OCI-LY3 (cell line): ENCODE data around the gene ADRA1B.

ENCODE experiments used
- H2AFZ ChIP-seq: fragments of 200-600, 300-600 bp; shearing (Covaris generic); 2 replicates; pipeline ENCODE4 v1.6.0; 2014; ENCODE audit warnings: antibody characterized with exemption, low read depth, low read length
- H3K27ac ChIP-seq: fragments of 200-600, 300-600 bp; sonication (generic); 2 replicates; pipeline ENCODE4 v1.5.1; 2014; ENCODE audit warnings: mild to moderate bottlenecking, low read length, moderate library complexity, mixed read lengths
- H3K27me3 ChIP-seq: fragments of 200-600, 300-600 bp; sonication (generic); 2 replicates; pipeline ENCODE4 v1.6.1; 2014; ENCODE audit warnings: low read depth, low read length, mixed read lengths
- H3K36me3 ChIP-seq: fragments of 200-600, 300-600 bp; sonication (generic); replicated peaks from 2 replicates; pipeline ENCODE3; 2014; ENCODE audit warnings: low read depth, low read length, mixed read lengths
- H3K4me1 ChIP-seq: fragments of 300-600, 200-600 bp; sonication (generic); 2 replicates; pipeline ENCODE4 v1.6.1; 2014; ENCODE audit warnings: low read length, mixed read lengths
- H3K4me2 ChIP-seq: fragments of 200-600, 300-600 bp; sonication (generic); 2 replicates; pipeline ENCODE4 v1.6.1; 2014; ENCODE audit warnings: low read length, mixed read lengths
- H3K4me3 ChIP-seq: fragments of 300-600, 200-600 bp; sonication (generic); 2 replicates; pipeline ENCODE4 v1.5.1; 2014; ENCODE audit warnings: antibody characterized with exemption, mild to moderate bottlenecking, low read length, moderate library complexity
- H3K79me2 ChIP-seq: fragments of 300-600, 200-600 bp; shearing (Covaris generic); 2 replicates; pipeline ENCODE4 v1.6.1; 2014; ENCODE audit warnings: mild to moderate bottlenecking, low read length, mixed read lengths
- H3K9ac ChIP-seq: fragments of 300-600, 200-600 bp; shearing (Covaris generic); 2 replicates; pipeline ENCODE4 v1.6.0; 2014; ENCODE audit warnings: mild to moderate bottlenecking, low read length, moderate library complexity
- H3K9me3 ChIP-seq: fragments of 200-600, 300-600 bp; shearing (Covaris generic); 2 replicates; pipeline ENCODE4 v1.6.1; 2014; ENCODE audit warnings: low read length, mixed read lengths; ENCODE audit not compliant: insufficient read depth
- H4K20me1 ChIP-seq: fragments of 200-600, 300-600 bp; sonication (generic); 2 replicates; pipeline ENCODE4 v1.6.1; 2016; ENCODE audit warnings: low read length, mixed read lengths; ENCODE audit not compliant: insufficient read depth
- EZH2phosphoT487 ChIP-seq: fragments of 200-600 bp; shearing (Covaris generic); IDR thresholded peaks from 2 replicates; pipeline ENCODE4 v1.6.1; 2018; ENCODE audit warnings: antibody characterized with exemption, mixed run types, low read depth
- TF ChIP-seq, protein P1 (sequence below): fragments of 200-600, 300-600 bp; sonication (generic); IDR thresholded peaks from 2 replicates; pipeline ENCODE4 v1.5.1; 2014; ENCODE audit warnings: antibody characterized with exemption, low read length, low read depth

ADRA1B gene

DNA sequence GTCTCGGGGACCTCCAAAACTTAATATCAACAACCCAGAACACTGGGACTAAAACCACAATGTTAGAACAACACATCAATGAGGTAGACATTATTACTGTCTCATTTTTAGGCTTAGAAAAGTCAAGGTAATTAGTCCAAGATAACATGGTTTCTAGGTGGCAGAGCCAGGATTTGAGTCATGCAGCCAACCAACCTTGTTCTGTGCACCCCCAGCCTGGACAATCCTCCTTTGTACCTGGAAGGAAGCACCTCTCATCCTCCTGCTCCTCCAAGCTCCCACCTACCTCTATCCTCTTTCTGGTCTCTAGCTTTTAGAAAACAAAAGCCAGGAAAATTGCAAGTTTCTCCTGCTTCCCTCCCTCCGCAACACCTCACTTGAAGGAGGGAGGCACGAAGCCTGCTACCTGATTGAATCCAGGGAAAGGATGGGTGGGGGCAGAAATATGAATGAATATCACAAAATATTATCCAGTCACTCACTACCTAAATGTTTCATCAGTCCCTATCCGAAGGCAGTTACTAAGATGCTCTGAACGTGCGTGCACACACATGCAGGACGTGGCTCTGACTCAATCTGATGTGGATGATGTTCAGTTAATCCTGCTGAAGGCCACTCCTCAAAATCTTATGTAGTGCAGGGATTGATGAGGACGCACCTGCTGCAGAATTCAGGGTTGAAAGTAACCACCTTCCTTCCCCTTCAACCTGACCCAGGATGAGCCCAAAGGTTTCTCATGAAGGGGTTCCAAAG, 66.3 kb downstream of the ADRA1B start:
- Histone ChIP-seq H4K20me1 (no peaks in the 10 kb centered on the region), H3K27me3 (no peaks in the 10 kb centered on the region), H3K9me3 (no peaks in the 10 kb centered on the region), H2AFZ (no peak overlapping the region), H3K27ac (no peak overlapping the region), H3K4me1 (peaks cover 6% of the 10 kb centered on the region), H3K4me2 (no peak overlapping the region), H3K79me2 (no peaks in the 10 kb centered on the region), H3K4me3 (no peak overlapping the region), H3K9ac (no peak overlapping the region), H3K36me3 (no peaks in the 10 kb centered on the region)
- no peak for TF ChIP-seq EZH2phosphoT487
- TF ChIP-seq, protein P1, sequence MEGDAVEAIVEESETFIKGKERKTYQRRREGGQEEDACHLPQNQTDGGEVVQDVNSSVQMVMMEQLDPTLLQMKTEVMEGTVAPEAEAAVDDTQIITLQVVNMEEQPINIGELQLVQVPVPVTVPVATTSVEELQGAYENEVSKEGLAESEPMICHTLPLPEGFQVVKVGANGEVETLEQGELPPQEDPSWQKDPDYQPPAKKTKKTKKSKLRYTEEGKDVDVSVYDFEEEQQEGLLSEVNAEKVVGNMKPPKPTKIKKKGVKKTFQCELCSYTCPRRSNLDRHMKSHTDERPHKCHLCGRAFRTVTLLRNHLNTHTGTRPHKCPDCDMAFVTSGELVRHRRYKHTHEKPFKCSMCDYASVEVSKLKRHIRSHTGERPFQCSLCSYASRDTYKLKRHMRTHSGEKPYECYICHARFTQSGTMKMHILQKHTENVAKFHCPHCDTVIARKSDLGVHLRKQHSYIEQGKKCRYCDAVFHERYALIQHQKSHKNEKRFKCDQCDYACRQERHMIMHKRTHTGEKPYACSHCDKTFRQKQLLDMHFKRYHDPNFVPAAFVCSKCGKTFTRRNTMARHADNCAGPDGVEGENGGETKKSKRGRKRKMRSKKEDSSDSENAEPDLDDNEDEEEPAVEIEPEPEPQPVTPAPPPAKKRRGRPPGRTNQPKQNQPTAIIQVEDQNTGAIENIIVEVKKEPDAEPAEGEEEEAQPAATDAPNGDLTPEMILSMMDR: no peak

DNA sequence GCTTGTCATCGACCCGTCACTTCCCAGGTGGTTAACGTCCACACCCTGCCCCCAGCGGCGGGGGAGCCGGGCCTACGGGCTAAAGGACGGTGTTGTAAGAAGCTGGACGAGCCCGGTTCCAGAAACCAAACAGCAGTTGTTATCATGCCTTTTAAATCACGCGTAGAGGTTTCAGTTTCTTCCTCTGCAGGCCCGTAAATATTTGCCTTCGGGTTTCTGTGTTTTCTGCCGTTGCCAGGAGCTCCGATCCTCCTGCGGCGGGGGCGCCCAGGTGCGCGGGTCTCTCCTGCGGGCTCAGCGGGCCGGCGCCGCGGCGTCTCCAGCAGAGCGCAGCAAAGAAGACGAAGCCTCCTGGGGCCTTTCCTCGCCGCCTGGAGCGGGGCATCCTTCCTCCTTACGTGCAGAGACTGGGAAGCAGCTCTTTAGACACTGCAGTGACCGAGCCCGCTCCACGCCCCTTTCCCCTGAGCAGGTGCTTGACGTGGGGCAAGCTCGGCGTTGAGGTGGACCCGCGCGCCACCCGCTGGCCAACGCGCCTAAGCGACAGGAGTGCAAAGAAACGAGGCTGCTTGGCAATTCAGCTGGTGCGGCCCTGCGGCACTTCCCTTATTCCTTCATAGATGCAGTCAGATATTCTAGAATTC, 70.9 kb downstream of the ADRA1B start:
- Histone ChIP-seq H3K27ac (no peak overlapping the region), H3K9me3 (0 out of 2 replicates have a peak, but pooled peaks cover under 1% of the 10 kb centered on the region), H3K27me3 (no peaks in the 10 kb centered on the region), H2AFZ (peak overlapping the region; percentile 82; the same call in 1 of the 2 replicates), H3K4me2 (peak overlapping the region; percentile 93), H3K36me3 (no peaks in the 10 kb centered on the region), H3K9ac (peak overlapping the region; percentile 63), H3K79me2 (no peaks in the 10 kb centered on the region), H4K20me1 (no peaks in the 10 kb centered on the region), H3K4me3 (peak overlapping the region; percentile 91), H3K4me1 (peaks cover 13% of the 10 kb centered on the region)
- TF ChIP-seq EZH2phosphoT487: no peak
- TF ChIP-seq, protein P1: peak; percentile 74

DNA sequence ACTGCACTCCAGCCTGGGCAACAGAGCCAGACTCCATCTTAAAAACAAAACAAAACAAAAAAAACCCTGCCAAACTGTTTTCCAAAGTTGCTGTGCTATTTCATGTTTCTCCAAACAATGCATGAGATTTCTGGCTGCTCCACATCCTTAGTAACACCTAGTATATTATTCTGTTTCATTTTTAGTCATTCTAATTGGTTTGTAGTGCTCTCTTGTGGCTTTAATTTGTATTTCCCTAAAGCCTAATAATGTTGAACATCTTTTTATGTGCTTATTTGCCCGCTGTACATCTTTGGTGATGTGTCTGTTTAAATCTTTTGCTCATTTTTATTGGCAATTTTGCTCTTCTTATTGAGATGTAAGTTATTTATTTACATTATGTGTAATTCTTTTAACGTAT, 74.2 kb downstream of the ADRA1B start:
- H3K27me3 ChIP-seq: no peaks in the 10 kb centered on the region
- H3K36me3 ChIP-seq: no peaks in the 10 kb centered on the region
- H3K79me2 ChIP-seq: no peaks in the 10 kb centered on the region
- H4K20me1 ChIP-seq: no peaks in the 10 kb centered on the region
- no peak for TF ChIP-seq EZH2phosphoT487
- TF ChIP-seq, protein P1: peak; percentile 39
- no peak overlapping the region for H2AFZ ChIP-seq
- no peak overlapping the region for H3K9ac ChIP-seq
- no peak overlapping the region for H3K4me2 ChIP-seq
- no peak overlapping the region for H3K27ac ChIP-seq
- 0 out of 2 replicates have a peak, but pooled peaks cover 8% of the 10 kb centered on the region for H3K9me3 ChIP-seq
- no peak overlapping the region for H3K4me3 ChIP-seq
- peaks cover 13% of the 10 kb centered on the region for H3K4me1 ChIP-seq

DNA sequence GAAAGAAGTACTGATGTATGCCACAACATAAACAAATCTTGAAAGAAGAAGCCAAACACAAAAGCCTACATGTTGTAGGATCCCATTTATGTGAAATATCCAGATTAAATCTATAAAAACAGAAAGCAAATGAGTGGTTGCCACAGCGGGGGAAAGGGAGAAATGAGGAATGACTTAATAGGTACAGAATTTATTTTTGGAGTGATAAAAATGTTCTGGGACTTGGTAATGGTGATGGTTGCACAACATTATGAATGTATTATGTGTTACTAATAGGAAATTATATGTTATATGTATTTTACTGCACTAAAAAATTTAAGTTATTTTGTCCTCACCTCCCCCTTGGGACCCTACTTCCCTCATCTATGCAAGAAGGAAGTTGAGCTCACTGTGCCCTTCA, 76.3 kb downstream of the ADRA1B start:
- H3K4me3 ChIP-seq: no peak overlapping the region
- no peaks in the 10 kb centered on the region for H3K36me3 ChIP-seq
- no peak overlapping the region for H3K9ac ChIP-seq
- TF ChIP-seq EZH2phosphoT487: no peak
- TF ChIP-seq, protein P1: no peak
- H3K27ac ChIP-seq: no peak overlapping the region
- H2AFZ ChIP-seq: no peak overlapping the region
- H3K79me2 ChIP-seq: no peaks in the 10 kb centered on the region
- H3K9me3 ChIP-seq: 0 out of 2 replicates have a peak, but pooled peaks cover 8% of the 10 kb centered on the region
- peaks cover 7% of the 10 kb centered on the region for H3K4me1 ChIP-seq
- no peaks in the 10 kb centered on the region for H4K20me1 ChIP-seq
- no peak overlapping the region for H3K4me2 ChIP-seq
- no peaks in the 10 kb centered on the region for H3K27me3 ChIP-seq
